GM12892 (cell line): ENCODE measurements around the gene INVS.

Source experiments
- DNase-seq: peaks from one replicate; pipeline ENCODE4 v3.0.0; 2011; ENCODE audit not compliant: insufficient read length
- FAIRE-seq: peaks from 2 replicates; lab custom pipeline; 2011; peaks lifted over from hg19 to GRCh38; lab: Jason Lieb, UNC
- POLR2A ChIP-seq: IDR thresholded peaks from 2 replicates; pipeline ENCODE4 v1.6.1; 2011; ENCODE audit warnings: low read depth, low read length, control low read depth
- POLR2AphosphoS5 ChIP-seq: IDR thresholded peaks from 2 replicates; pipeline ENCODE4 v1.6.1; 2011; ENCODE audit warnings: low read depth, low read length, control low read depth
- TAF1 ChIP-seq: IDR thresholded peaks from 2 replicates; pipeline ENCODE4 v1.6.1; 2011; ENCODE audit warnings: low read depth, mild to moderate bottlenecking, control low read depth, low read length, borderline replicate concordance

INVS gene

DNA sequence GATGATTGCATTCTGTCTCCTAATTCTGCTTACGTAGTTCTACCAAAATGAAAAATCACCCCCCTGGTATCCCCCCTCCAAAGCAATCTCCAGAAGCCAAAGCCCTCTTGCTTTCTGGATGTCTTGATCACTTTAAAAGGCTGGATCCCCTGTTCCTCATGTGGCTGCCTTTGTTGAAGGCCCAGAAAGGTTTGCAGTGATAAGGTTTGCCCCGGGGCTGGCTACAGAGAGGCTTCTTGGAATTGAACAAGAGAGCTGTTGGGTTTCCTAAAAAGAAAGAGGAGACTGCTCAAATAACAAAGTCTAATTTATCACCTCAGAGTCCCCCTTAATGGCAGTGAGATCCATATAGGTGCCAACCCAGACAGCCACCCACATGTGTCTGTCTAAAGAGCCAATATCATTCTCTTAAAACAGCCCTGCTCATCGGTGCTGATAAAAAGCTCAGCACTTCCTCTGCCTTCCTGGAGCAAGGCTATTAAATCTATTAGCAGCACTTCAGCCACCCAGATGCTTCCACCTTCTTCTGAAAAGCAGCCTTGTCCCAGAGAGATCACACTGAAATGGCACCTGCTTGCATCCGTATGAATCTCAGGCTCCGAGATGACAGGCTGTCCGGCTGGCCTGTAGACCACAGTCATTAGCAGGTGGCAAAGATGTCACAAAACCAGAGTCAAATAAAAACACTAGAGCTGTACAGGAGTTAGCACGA is 182.8 kb downstream of the INVS start:
- TF ChIP-seq POLR2A (no peak), POLR2AphosphoS5 (no peak), TAF1 (no peak)
- FAIRE-seq: no peak
- DNase-seq: no peak

DNA sequence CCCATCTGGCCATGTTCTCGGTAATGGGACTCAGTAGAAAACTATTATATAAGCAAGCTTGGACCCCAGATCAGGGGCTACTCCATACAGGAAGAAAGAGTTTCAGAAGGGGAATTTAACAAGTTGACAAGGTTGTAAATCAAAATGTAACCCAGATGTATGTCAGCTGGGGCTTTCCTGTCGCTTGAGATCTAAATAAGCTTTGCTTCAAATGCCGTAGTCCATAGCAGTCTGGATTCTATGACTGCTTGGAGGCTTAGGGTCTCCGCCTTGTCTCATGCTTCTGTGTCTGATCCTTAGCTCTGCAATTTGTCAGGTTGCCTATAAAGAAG is 183.3 kb downstream of the INVS start:
- no peak for DNase-seq
- no peak for FAIRE-seq

DNA sequence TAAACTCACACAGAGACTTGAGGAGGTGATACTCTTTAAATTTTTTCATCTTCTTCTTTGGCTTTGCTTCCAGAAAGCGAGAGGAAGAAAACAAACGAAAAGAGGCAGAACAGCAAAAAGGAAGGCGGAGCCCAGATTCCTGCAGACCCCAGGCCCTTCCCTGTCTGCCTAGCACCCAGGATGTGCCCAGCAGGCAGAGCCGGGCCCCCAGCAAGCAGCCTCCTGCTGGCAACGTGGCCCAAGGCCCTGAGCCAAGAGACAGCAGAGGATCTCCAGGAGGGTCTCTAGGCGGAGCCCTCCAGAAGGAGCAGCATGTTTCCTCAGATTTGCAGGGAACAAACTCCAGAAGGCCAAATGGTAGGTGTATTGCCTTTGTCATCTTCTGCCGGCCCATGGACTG is 185.2 kb downstream of the INVS start:
- no peak for FAIRE-seq
- TF ChIP-seq POLR2AphosphoS5 (no peak), TAF1 (no peak), POLR2A (no peak)
- DNase-seq: no peak

More for the DNA sequence above, 183.3 kb downstream of the INVS start:
- TF ChIP-seq POLR2A (no peak), TAF1 (no peak), POLR2AphosphoS5 (no peak)

DNA sequence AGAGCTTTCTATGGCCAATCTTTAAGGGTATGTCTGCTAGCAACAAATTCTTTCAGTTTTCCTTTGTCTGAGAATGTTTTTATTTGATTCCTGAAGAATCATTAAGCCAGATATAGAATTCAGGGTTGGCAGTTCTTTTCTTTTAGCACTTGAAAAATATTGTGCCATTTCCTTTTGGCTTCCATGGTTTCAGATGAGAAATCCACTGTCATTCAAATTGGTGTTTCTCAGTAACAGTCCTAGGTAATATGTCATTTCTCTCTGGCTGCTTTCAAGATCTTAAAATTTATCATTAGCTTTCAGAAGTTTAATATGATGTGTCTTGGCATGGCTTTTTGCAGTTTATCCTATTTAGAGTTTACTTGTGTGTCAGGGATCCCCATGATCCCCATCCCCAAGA is 186.0 kb downstream of the INVS start:
- DNase-seq (no peak), FAIRE-seq (no peak)
- TF ChIP-seq TAF1 (no peak), POLR2A (no peak), POLR2AphosphoS5 (no peak)

DNA sequence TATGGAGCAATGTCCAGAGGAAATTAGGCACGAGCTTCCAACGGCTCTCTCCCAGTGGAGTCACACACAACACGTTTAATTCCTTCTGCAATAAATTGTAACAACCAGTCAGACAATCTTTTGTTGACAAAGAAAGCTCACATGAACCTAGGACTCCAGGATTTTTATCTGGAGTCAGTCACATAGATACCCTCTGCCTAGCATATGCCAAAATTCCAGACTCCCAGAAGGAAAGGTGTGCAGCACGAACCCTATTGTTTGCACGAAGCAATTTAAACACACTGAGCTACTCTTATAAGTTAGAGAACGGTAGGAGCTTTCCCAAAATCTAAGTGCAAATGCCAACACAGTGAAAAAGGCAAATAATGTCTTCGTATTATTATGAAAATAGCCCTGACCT is 186.6 kb downstream of the INVS start:
- TF ChIP-seq POLR2A: no peak
- FAIRE-seq (no peak), DNase-seq (no peak)

DNA sequence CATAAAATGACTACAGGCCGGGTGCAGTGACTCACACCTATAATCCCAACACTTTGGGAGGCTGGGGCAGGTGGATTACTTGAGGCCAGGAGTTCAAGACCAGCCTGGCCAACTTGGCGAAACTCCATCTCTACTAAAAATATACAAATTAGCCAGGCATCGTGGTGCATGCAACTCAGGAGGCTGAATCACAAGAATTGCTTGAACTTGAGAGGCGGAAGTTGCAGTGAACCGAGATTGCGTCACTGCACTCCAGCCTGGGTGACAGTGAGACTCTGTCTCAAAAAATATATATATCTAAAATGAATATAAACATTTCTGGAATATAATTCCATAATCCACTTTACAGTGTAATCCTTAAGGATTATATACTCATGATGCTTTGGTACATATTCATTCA is 187.2 kb downstream of the INVS start:
- no peak for FAIRE-seq
- no peak for DNase-seq
- TF ChIP-seq TAF1: no peak
- no peak for TF ChIP-seq POLR2AphosphoS5
- TF ChIP-seq POLR2A: no peak

DNA sequence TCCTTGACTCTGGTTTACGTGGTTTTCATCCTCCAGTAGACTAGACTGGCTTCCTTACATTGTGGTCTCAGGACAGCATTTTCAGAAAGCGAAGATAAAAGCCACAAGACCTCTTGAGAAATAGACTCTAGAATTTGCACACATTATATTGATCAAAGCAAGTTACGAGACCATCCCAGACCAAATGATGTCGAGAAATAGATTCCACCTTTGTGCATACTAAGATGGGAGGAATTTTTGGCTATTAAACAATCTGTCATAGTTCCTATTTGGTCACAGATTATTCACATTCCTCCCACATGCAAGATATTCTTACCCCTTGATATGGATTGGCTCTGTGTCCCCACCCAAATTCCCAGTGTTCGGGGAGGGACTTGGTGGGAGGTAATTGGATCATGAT is 188.1 kb downstream of the INVS start:
- FAIRE-seq: no peak
- DNase-seq: no peak
- TF ChIP-seq TAF1: no peak
- TF ChIP-seq POLR2A: no peak
- no peak for TF ChIP-seq POLR2AphosphoS5

DNA sequence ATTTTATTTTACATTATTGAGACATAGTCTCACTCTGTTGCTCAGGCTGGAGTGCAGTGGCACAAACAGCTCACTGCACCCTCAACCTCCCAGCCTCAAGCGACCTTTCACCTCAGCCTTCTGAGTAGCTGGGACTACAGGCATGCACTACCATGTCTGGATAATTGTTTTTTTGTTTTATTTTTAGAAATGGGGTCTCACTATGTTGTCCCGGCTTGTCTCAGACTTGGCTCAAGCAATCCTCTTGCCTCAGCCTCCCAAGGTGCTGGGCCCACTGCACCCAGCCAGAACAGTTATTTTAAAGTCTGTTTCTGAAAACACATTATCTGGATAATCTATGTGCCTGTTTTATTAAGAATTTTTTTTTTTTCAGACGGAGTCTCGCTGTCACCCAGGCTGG is 191.7 kb downstream of the INVS start:
- FAIRE-seq (no peak), DNase-seq (no peak)
- TF ChIP-seq POLR2AphosphoS5: no peak
- no peak for TF ChIP-seq TAF1
- TF ChIP-seq POLR2A: no peak

DNA sequence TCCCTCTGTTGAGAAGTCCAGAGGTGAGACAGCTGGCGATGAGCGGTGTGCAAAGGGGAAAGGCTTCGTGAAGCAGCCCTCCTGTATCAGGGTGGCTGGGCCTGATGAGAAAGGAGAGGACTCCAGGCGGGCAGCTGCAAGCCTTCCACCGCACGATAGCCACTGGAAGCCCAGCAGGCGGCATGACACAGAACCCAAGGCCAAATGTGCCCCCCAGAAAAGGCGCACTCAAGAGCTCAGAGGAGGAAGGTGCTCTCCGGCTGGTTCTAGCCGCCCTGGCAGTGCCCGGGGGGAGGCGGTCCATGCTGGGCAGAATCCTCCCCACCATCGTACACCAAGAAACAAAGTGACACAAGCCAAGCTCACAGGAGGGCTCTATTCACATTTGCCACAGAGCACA is 193.4 kb downstream of the INVS start:
- FAIRE-seq (no peak), DNase-seq (no peak)
- TF ChIP-seq POLR2A: no peak
- TF ChIP-seq POLR2AphosphoS5: no peak

DNA sequence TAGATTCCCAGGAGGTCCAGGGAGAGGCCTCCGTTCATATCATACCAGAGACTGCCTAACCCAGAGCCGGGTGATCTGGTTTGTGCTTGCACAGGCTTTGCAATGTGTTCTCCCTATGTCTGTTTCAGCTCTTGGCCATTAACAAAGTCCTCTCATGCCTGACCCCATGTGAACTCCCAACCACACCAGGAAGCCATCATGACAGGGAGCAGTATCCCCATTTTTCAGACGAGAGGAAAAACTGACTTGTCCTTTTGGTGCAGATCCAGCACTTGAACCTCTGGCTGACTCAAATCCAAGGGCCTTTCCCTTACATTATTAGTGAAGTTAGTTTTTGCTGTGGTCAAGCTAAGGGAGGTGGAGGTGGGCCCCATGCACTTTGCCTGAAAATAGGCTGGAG is 195.3 kb downstream of the INVS start:
- FAIRE-seq (no peak), DNase-seq (no peak)
- TF ChIP-seq POLR2AphosphoS5: no peak
- no peak for TF ChIP-seq POLR2A
- no peak for TF ChIP-seq TAF1

DNA sequence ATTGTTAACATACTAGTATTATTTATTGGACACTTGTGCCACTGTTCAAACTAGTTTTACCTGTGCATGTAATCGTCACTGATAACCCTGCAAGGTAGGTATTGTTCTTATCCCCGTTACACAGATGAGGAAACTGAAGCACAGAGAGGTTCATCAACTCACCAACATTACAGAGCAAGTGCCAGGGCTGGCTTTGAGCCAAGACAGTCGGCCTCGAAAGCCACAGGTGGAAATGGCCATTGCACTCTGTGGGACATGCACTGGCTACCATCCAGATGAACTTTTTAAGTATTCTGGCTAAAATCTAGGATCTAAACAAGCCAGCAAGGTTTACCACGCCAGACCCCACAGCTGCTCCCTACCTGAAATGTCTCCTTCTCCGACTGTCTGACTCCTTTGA is 195.8 kb downstream of the INVS start:
- TF ChIP-seq POLR2AphosphoS5 (no peak), TAF1 (no peak), POLR2A (no peak)
- DNase-seq (no peak), FAIRE-seq (no peak)

DNA sequence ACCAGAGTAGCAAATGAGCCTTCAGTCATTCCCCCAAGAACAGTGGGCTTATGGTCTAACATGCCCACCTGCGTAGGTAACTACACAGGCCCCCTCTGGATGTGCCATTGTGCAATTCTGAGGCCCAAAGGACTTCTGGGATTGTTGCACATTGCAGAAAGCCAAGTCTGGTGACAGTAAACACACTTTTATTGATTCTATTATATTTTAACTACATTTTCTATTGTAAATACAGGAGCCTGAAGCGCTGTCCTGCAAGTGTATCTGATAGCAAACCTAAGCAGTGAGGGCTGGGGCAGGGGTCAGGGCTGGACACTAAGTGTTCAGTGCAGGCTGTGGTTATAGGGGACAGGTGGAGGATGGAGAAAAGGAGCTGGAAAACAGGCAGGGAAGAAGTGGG is 196.2 kb downstream of the INVS start:
- FAIRE-seq: no peak
- no peak for DNase-seq
- TF ChIP-seq POLR2AphosphoS5 (no peak), POLR2A (no peak), TAF1 (no peak)
